Mesendoderm (in vitro differentiated cells): ENCODE measurements around the gene NTN1.

Source experiments
- DNase-seq: peaks from one replicate; pipeline ENCODE4 v3.0.0; 2013
- H2AK5ac ChIP-seq: 2 replicates; pipeline ENCODE4 v1.6.1; 2013; ENCODE audit warnings: low read length, inconsistent platforms
- H2BK120ac ChIP-seq: 2 replicates; pipeline ENCODE4 v1.6.1; 2013; ENCODE audit warnings: low read depth, mild to moderate bottlenecking, low read length, moderate library complexity, mixed read lengths
- H2BK15ac ChIP-seq: replicated peaks from 2 replicates; pipeline ENCODE4 v1.6.1; 2013; ENCODE audit warnings: low read depth, mild to moderate bottlenecking, moderate library complexity
- H2BK5ac ChIP-seq: 2 replicates; pipeline ENCODE4 v1.6.1; 2013; ENCODE audit warnings: low read length, inconsistent platforms
- H3K18ac ChIP-seq: 2 replicates; pipeline ENCODE4 v1.6.1; 2013; ENCODE audit warnings: mild to moderate bottlenecking, low read length, mixed read lengths
- H3K23ac ChIP-seq: one replicate; pipeline ENCODE4 v1.6.1; 2013; ENCODE audit warnings: low read length
- H3K27ac ChIP-seq: 2 replicates; pipeline ENCODE4 v1.5.1; 2013; ENCODE audit warnings: low read depth, mild to moderate bottlenecking, inconsistent platforms, low read length, moderate library complexity
- H3K27me3 ChIP-seq: 2 replicates; pipeline ENCODE4 v1.6.1; 2013; ENCODE audit warnings: low read length, control low read depth, mild to moderate bottlenecking, inconsistent platforms; ENCODE audit not compliant: insufficient read depth, poor library complexity
- H3K36me3 ChIP-seq: 2 replicates; pipeline ENCODE4 v1.6.1; 2013; ENCODE audit warnings: low read length, inconsistent platforms; ENCODE audit not compliant: control insufficient read depth, insufficient read depth
- H3K4ac ChIP-seq: one replicate; pipeline ENCODE4 v1.6.1; 2013; ENCODE audit warnings: low read depth, mild to moderate bottlenecking, low read length, moderate library complexity
- H3K4me1 ChIP-seq: 2 replicates; pipeline ENCODE4 v1.6.1; 2013; ENCODE audit warnings: low read depth, low read length, inconsistent platforms; ENCODE audit not compliant: control insufficient read depth
- H3K4me2 ChIP-seq: 2 replicates; pipeline ENCODE4 v1.6.1; 2013; ENCODE audit warnings: low read length
- H3K4me3 ChIP-seq: 2 replicates; pipeline ENCODE4 v1.5.1; 2013; ENCODE audit warnings: mild to moderate bottlenecking, low read length
- H3K56ac ChIP-seq: one replicate; pipeline ENCODE4 v1.6.1; 2013; ENCODE audit warnings: low read length
- H3K79me1 ChIP-seq: 2 replicates; pipeline ENCODE4 v1.6.1; 2013; ENCODE audit warnings: low read length, inconsistent platforms
- H3K79me2 ChIP-seq: 2 replicates; pipeline ENCODE4 v1.6.1; 2013; ENCODE audit warnings: mild to moderate bottlenecking, low read length; ENCODE audit not compliant: control insufficient read depth, insufficient read depth
- H3K9ac ChIP-seq: 2 replicates; pipeline ENCODE4 v1.6.1; 2013; ENCODE audit warnings: low read length, inconsistent platforms
- H4K5ac ChIP-seq: one replicate; pipeline ENCODE4 v1.6.1; 2013; ENCODE audit warnings: low read length
- H4K8ac ChIP-seq: one replicate; pipeline ENCODE4 v1.6.1; 2013; ENCODE audit warnings: low read depth, mild to moderate bottlenecking, control low read depth, low read length, moderate library complexity
- WGBS: extraction: QIAGEN DNeasy Blood & Tissue Kit; methylation state at CpG from one replicate; pipeline ENCODE4 v1.1.7; 2013; ENCODE audit warnings: low lambda C conversion rate, missing lambda C conversion rate; ENCODE audit not compliant: insufficient coverage; ENCODE audit errors: extremely low coverage; 5-methylcytosine and 5-hydroxymethylcytosine counted together

The NTN1 gene

DNA sequence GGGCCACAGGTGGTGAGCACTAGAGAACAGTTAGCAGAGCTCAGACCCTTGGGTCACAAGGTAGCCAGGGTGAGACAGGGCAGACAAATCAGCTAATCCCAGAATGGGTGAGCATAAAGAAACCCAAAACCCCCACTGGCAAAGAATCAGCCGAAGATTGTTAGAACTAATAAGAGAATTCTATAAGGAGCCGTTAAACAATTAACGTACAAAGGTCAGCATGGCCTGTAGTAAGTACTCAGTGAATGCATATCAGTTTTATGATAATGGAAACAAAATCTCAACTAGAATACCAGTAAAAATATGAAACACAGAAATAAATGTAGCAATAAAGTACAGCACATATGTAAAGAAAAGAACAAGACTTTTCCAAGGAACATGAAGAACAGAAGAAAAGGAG is 168.6 kb downstream of the NTN1 start:
- no peak overlapping the region for H2BK120ac ChIP-seq
- WGBS = no CpG with 5 or more reads among the region's 3 CpGs
- no peak overlapping the region for H4K8ac ChIP-seq
- no peak overlapping the region for H3K27ac ChIP-seq
- no peak overlapping the region for H3K9ac ChIP-seq
- H2BK15ac ChIP-seq = no peak overlapping the region
- no peaks in the 10 kb centered on the region for H3K79me1 ChIP-seq
- H3K56ac ChIP-seq = no peak overlapping the region
- H3K79me2 ChIP-seq = no peaks in the 10 kb centered on the region
- H4K5ac ChIP-seq = no peak overlapping the region
- DNase-seq = no peak
- H3K4ac ChIP-seq = no peak overlapping the region
- H3K23ac ChIP-seq = no peak overlapping the region
- no peaks in the 10 kb centered on the region for H3K36me3 ChIP-seq
- H3K18ac ChIP-seq = no peak overlapping the region
- H2AK5ac ChIP-seq = no peak overlapping the region
- no peak overlapping the region for H3K4me2 ChIP-seq
- H3K27me3 ChIP-seq = no peaks in the 10 kb centered on the region
- H3K4me3 ChIP-seq = no peak overlapping the region
- H2BK5ac ChIP-seq = no peak overlapping the region
- no peaks in the 10 kb centered on the region for H3K4me1 ChIP-seq

DNA sequence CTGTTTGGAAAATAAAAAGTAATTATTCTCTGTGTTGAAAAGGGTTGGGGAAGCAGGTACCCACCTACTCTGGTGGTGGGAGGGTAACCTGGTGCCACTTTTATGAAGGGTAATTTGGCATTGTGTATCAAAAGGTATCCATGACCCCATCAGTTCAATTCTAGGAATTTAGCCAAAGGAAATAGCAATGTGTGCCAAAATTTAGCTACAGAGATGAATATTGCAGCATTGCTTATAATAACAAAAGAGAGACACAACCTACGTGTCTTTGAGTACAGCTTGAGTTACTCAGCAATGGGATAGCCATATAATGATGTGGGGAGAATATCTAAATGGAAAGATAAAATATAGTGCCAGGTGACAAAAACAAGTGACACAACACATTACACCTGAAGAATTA is 170.7 kb downstream of the NTN1 start:
- Histone ChIP-seq H3K23ac (no peak overlapping the region), H3K36me3 (no peaks in the 10 kb centered on the region), H3K9ac (no peak overlapping the region), H3K4ac (no peak overlapping the region), H3K4me2 (no peak overlapping the region), H3K4me1 (peaks cover 10% of the 10 kb centered on the region), H3K27me3 (no peaks in the 10 kb centered on the region), H2BK5ac (no peak overlapping the region), H3K79me2 (no peaks in the 10 kb centered on the region), H3K56ac (no peak overlapping the region), H4K8ac (no peak overlapping the region), H2BK15ac (no peak overlapping the region), H3K27ac (no peak overlapping the region), H3K4me3 (no peak overlapping the region), H3K18ac (no peak overlapping the region), H4K5ac (no peak overlapping the region), H2AK5ac (no peak overlapping the region), H2BK120ac (no peak overlapping the region), H3K79me1 (no peaks in the 10 kb centered on the region)
- no peak for DNase-seq
- WGBS = no CpG with 5 or more reads among the region's 1 CpG

DNA sequence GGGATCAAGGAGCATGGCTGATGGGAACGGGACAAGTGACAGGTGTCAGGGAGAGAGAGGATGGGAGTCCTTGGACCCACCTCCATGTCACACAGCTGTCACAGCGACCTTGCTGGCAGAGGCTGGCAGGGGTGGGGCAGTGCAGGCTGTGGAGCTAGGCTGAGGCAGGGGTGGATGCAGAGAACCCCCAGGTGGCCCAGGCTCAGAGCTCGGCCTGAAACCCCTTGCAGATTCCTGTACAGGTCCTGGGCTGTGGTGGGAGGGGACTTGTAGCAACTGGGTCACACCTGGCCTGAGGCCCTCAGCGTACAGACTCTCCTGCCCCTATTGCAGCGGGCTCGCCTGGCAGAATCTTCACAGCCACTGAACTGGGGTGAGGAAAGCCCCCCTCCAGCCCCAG is 174.1 kb downstream of the NTN1 start:
- no peaks in the 10 kb centered on the region for H3K27me3 ChIP-seq
- H3K36me3 ChIP-seq = no peaks in the 10 kb centered on the region
- H3K79me2 ChIP-seq = no peaks in the 10 kb centered on the region
- no peak overlapping the region for H2BK5ac ChIP-seq
- H2BK15ac ChIP-seq = no peak overlapping the region
- H3K4ac ChIP-seq = no peak overlapping the region
- H3K27ac ChIP-seq = no peak overlapping the region
- no peak overlapping the region for H4K8ac ChIP-seq
- WGBS = no CpG with 5 or more reads among the region's 6 CpGs
- no peak overlapping the region for H2AK5ac ChIP-seq
- H3K4me1 ChIP-seq = peaks cover 10% of the 10 kb centered on the region
- H3K4me3 ChIP-seq = no peak overlapping the region
- no peak overlapping the region for H3K56ac ChIP-seq
- H3K23ac ChIP-seq = no peak overlapping the region
- H3K79me1 ChIP-seq = no peaks in the 10 kb centered on the region
- H3K4me2 ChIP-seq = no peak overlapping the region
- no peak overlapping the region for H3K9ac ChIP-seq
- no peak overlapping the region for H3K18ac ChIP-seq
- H2BK120ac ChIP-seq = no peak overlapping the region
- no peak for DNase-seq
- no peak overlapping the region for H4K5ac ChIP-seq

DNA sequence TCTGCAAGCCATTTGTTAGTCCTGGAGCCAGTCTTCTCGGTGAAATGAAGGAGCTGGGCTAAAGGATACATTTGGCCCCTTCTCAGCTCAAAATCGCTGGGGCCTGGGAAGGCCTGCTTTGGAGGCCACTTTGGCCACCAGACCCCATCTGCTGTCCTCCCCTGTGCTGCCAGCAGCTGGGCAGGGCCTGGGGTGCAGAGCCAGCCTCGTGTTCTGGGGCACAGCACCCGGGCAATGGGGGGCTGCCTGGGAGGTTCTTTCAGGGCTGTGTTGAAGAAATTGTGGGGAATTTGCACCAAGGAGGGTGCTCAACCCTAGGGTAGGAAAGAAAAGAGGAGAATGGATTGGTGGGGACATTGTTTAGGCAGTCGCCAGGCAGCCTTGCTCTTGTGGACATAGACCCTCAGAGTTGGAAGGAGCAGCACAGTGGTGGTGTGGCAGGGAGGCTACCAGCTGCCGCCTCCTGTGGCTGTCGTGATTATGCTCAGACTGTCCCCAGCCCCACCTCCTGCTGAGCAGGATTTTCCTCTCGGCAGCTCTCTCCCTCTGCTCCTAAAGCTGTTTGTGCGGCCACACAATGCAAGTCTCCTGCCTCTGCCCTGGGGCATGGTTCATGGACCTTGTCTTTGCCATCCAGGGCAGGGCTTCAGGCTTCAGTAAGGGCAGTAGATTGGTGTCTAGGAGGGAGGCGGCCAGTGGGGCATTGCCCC is 174.8 kb downstream of the NTN1 start:
- no peaks in the 10 kb centered on the region for H3K36me3 ChIP-seq
- peak overlapping the region; percentile 35 for H3K56ac ChIP-seq
- no peak overlapping the region for H3K4me2 ChIP-seq
- peaks cover 10% of the 10 kb centered on the region for H3K4me1 ChIP-seq
- no peak overlapping the region for H3K23ac ChIP-seq
- H3K9ac ChIP-seq = peak overlapping the region; percentile 28
- no peak overlapping the region for H3K4ac ChIP-seq
- no peaks in the 10 kb centered on the region for H3K79me2 ChIP-seq
- no peaks in the 10 kb centered on the region for H3K27me3 ChIP-seq
- WGBS = no CpG with 5 or more reads among the region's 10 CpGs
- no peak overlapping the region for H2AK5ac ChIP-seq
- no peak overlapping the region for H2BK15ac ChIP-seq
- H3K27ac ChIP-seq = no peak overlapping the region
- H4K8ac ChIP-seq = no peak overlapping the region
- no peak overlapping the region for H4K5ac ChIP-seq
- no peak overlapping the region for H3K18ac ChIP-seq
- no peak overlapping the region for H2BK120ac ChIP-seq
- DNase-seq = peak; percentile 89
- no peaks in the 10 kb centered on the region for H3K79me1 ChIP-seq
- H2BK5ac ChIP-seq = no peak overlapping the region
- H3K4me3 ChIP-seq = no peak overlapping the region

DNA sequence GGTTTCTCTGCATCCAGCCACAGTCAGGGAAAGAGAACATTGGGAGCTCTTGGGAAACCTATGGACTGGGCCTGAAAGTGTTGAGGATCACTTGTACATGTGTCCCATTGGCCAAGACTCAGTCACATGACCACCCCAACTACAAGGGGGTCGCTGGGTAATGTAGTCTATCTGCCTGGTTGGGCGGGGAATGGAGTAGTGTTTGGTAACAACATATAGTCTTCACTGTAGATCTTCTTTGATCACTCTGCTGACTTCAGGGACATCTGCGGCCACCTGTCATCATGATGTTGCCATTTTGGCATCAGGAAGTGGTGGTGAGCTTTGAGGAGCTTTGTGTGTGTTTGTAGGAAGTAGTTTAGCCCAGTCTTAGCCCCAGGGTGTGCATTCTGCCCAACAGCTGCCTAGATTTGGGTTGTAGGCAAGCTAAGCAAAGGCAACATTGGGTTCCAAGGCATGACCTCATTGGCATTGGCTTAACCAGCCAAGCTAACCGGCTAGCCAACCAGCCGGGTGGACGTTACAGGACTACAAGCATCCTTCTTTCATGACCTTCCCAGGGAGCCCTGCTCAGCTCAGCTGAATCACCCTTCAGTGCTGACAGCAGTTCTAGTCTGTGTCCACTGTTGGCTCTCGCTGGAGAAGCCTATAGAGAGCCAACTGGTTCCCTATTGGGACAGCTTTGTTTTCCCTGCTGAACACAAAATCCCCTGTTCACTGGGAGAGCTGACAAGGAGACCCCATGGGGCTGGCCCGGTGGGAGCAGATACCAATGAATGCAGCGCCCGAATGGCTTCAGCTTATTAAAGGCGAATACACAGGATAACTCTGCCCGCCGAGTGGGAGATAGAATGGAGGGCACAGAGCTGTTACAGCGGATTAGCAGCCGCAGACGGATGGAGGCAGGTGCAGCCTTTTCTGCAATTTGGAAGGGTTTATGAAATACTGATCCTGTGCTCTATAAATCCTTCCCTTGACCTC is 178.6 kb downstream of the NTN1 start:
- no peak overlapping the region for H3K18ac ChIP-seq
- H3K4me3 ChIP-seq = no peak overlapping the region
- no peak overlapping the region for H3K4ac ChIP-seq

More for the DNA sequence above, 178.6 kb downstream of the NTN1 start:
- peaks cover 10% of the 10 kb centered on the region for H3K4me1 ChIP-seq
- H4K5ac ChIP-seq = no peak overlapping the region
- no peak overlapping the region for H3K56ac ChIP-seq
- no peak overlapping the region for H3K4me2 ChIP-seq
- H3K79me1 ChIP-seq = no peaks in the 10 kb centered on the region
- no peak overlapping the region for H4K8ac ChIP-seq
- H2AK5ac ChIP-seq = peak overlapping the region; percentile 67
- H3K36me3 ChIP-seq = no peaks in the 10 kb centered on the region
- H3K27ac ChIP-seq = no peak overlapping the region
- no peak overlapping the region for H2BK5ac ChIP-seq
- H3K9ac ChIP-seq = no peak overlapping the region
- H3K79me2 ChIP-seq = no peaks in the 10 kb centered on the region
- peak; percentile 50 for DNase-seq
- no peak overlapping the region for H3K23ac ChIP-seq
- no CpG with 5 or more reads among the region's 16 CpGs for WGBS
- H2BK15ac ChIP-seq = no peak overlapping the region
- H3K27me3 ChIP-seq = no peaks in the 10 kb centered on the region
- H2BK120ac ChIP-seq = no peak overlapping the region
